Measurements from ENCODE around the gene ZNF385B.

The ZNF385B gene

DNA sequence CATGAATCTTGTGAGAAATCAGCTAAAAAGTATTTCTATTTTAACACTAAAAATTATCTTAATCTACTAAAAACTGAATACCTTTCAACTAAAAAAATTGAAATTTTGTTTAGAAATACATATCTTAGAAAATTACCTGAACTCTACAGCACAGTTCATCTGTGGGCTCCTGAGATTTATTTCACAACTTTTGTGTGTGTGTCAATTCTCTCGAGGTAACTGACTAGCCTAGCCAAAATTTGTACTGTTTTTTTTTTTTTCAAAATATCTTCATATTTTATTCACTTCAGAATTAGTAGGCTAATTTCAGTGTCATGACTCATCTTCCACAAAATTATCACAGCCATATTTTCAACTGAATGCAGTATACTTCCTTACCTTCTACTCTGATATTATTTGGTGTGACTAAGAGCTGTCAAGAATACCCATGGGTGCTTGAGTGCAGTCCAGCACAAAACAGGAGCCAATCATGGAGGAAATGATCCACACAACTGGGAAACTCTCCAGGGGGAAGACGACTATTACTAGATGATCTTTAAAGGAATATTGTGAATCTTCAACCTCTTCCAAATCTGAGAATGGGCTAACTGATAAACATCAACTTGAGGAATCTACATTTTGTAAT, 174.6 kb downstream of the ZNF385B start:
- Mint-ChIP-seq H3K36me3 (ENCODE audit: low read depth) (no peaks in the 10 kb centered on the region), H3K9me3 (no peaks in the 10 kb centered on the region), H3K4me3 (no peak overlapping the region), H3K27me3 (no peaks in the 10 kb centered on the region), H3K27ac (no peak overlapping the region), H3K4me1 (ENCODE audit: low read depth) (no peaks in the 10 kb centered on the region)
- intact Hi-C loops (cut with micrococcal nuclease): no loop called here

DNA sequence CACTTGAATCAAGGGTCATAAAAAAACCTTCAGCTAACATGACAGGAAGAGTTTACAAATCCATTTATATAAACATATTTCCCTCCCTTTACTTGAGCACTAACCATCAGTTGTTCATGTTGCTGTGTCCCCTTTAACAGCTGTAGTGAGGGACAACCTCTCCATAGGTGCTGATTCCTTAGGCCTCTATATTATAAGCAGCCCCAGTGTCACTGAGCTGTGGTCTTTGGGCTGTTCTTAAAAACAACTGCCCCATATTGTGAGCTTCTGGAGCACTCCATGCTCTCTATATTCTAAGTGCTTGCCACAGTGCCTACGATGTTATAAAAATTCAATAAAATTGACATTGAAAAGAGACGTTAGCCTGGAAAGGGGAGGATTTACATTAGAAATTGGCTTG, 175.3 kb downstream of the ZNF385B start:
- H3K4me1 Mint-ChIP-seq (ENCODE audit: low read depth): no peaks in the 10 kb centered on the region
- intact Hi-C loops (cut with micrococcal nuclease): no loop called here
- H3K9me3 Mint-ChIP-seq: no peaks in the 10 kb centered on the region
- H3K27ac Mint-ChIP-seq: no peak overlapping the region
- H3K36me3 Mint-ChIP-seq (ENCODE audit: low read depth): no peaks in the 10 kb centered on the region
- no peaks in the 10 kb centered on the region for H3K27me3 Mint-ChIP-seq
- no peak overlapping the region for H3K4me3 Mint-ChIP-seq

DNA sequence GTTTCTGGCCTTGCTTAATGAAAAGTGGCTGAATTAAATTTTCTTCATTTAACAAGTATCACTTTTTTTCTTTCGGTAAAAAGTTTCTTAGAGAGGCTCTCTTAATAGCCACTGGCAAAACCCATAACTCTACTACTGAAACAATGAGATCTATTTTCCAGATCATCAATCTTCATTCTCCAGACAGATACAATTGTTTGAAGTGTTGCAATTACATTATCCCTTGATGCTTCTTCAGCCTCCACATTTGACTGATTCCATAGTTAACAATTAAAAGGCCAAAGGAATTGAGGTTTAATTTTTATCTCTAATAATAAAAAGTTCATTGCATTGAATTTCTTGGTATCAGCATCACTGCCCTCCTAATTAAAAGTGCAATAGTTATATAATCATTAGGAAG, 176.3 kb downstream of the ZNF385B start:
- H3K4me1 Mint-ChIP-seq (ENCODE audit: low read depth): no peaks in the 10 kb centered on the region
- H3K27ac Mint-ChIP-seq: no peak overlapping the region
- H3K9me3 Mint-ChIP-seq: no peaks in the 10 kb centered on the region
- intact Hi-C loops (cut with micrococcal nuclease): no loop called here
- H3K27me3 Mint-ChIP-seq: no peaks in the 10 kb centered on the region
- no peaks in the 10 kb centered on the region for H3K36me3 Mint-ChIP-seq (ENCODE audit: low read depth)
- H3K4me3 Mint-ChIP-seq: no peak overlapping the region

DNA sequence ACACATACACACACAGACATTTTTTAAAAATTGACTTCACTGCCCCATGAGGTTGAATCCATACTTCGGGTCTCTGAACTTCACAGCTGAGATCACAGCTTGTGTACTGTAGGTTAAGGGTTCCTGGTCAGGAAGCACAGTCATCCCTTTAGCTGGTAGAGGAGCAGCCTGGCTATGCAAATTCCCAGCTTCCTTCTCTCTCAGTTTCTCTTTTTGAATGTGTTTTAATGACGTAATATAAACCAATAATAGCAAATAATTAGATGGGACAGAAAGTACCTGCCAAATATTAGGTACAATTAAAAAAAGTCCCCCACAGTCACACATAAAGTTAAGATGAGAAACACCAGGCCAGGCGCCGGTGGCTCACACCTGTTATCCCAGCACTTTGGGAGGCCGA, 178.7 kb downstream of the ZNF385B start:
- Mint-ChIP-seq H3K4me1 (ENCODE audit: low read depth) (no peaks in the 10 kb centered on the region), H3K4me3 (no peak overlapping the region), H3K36me3 (ENCODE audit: low read depth) (no peaks in the 10 kb centered on the region), H3K27ac (no peak overlapping the region), H3K27me3 (no peaks in the 10 kb centered on the region), H3K9me3 (no peaks in the 10 kb centered on the region)
- intact Hi-C loops (cut with micrococcal nuclease): no loop called here

DNA sequence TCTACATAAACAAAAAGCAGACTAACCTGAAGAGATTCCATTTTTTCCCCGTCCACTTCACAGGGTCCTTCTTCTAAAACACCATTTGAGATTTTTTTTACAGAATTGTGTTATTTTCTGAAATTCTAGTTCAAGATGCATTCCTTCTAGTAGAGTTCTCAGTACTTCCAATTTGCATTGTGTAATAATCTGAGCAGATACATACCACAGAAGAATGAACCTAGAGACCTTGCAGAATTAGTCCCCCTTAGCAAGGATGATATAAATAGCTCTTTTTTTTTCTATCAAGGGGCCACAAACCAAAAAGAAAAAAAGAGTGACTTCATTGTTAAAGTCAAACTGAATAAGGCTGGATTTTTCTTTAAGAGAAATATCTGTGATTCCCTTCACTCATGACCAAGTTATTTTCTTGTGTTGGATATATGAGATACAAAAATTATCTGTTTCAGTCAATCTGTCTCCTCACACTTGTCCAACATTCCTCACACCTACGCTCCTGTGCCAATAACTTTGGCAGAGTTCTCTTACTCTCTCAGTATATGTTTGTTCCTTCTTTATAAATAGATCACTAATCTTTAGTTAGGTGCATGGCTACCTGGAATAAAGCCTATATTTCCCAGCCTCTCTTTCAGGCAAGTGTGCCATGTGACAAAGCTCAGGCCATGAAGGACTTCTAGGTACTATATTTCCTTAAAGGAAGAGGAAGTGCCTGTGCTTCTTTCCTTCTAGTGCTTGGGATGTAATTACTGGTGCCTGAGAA, 183.5 kb downstream of the ZNF385B start:
- Mint-ChIP-seq H3K36me3 (ENCODE audit: low read depth) (no peaks in the 10 kb centered on the region), H3K27ac (no peak overlapping the region), H3K4me3 (no peak overlapping the region), H3K9me3 (no peaks in the 10 kb centered on the region), H3K27me3 (no peaks in the 10 kb centered on the region), H3K4me1 (ENCODE audit: low read depth) (no peaks in the 10 kb centered on the region)
- intact Hi-C loops (cut with micrococcal nuclease): no loop called here

DNA sequence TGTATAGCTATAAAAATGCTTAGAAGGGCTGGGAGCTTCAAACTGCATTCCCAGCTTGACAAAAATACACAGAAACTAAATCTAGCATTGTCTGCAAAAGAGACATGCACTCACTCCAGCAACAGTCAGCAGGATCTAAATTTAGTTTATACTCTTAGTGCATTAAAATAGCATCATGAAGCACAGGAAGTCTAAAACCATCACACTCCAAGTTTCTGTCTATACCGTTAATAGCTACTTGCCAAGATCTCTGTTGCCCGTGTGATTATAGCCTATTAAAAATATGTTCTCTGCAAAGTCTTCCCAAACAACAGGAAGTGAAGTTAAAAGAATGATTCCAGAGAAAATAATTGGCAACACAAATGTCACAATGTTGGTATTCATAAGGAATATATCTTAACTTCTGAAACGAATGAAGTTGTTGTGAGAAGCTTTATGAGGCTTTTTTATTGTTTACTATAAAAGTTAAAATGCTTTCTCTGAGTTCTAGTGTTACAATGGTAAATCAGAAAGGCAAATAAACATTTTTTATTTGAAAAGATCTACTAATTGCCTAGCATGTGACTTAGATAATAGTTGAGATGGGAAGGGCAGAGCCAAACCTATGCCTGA, 184.2 kb downstream of the ZNF385B start:
- intact Hi-C loops (cut with micrococcal nuclease): no loop called here
- Mint-ChIP-seq H3K4me3 (no peak overlapping the region), H3K36me3 (ENCODE audit: low read depth) (no peaks in the 10 kb centered on the region), H3K9me3 (no peaks in the 10 kb centered on the region), H3K27me3 (no peaks in the 10 kb centered on the region), H3K4me1 (ENCODE audit: low read depth) (no peaks in the 10 kb centered on the region), H3K27ac (no peak overlapping the region)

DNA sequence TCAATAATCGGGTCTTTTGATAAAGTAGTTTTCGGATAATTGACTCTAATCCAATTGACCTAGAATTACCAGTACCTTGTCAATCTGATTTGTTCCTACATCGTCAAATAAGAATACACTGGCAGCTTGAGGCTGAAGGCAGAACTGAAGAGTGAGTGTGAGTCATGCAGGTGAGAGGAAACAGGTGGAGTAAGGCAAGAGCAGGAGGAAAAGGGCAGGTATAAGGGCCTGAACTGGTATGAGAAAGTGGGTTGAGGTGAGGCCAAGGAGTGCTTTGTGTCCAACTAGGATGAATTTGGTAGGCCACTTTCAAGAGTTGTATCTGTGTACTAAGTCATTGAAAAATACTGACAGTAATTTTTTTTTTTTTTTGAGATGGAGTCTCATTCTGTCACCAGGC, 186.0 kb downstream of the ZNF385B start:
- H3K27me3 Mint-ChIP-seq: no peaks in the 10 kb centered on the region
- H3K36me3 Mint-ChIP-seq (ENCODE audit: low read depth): no peaks in the 10 kb centered on the region
- H3K4me1 Mint-ChIP-seq (ENCODE audit: low read depth): no peaks in the 10 kb centered on the region
- H3K27ac Mint-ChIP-seq: no peak overlapping the region
- intact Hi-C loops (cut with micrococcal nuclease): no loop called here
- H3K9me3 Mint-ChIP-seq: no peaks in the 10 kb centered on the region
- H3K4me3 Mint-ChIP-seq: no peak overlapping the region

DNA sequence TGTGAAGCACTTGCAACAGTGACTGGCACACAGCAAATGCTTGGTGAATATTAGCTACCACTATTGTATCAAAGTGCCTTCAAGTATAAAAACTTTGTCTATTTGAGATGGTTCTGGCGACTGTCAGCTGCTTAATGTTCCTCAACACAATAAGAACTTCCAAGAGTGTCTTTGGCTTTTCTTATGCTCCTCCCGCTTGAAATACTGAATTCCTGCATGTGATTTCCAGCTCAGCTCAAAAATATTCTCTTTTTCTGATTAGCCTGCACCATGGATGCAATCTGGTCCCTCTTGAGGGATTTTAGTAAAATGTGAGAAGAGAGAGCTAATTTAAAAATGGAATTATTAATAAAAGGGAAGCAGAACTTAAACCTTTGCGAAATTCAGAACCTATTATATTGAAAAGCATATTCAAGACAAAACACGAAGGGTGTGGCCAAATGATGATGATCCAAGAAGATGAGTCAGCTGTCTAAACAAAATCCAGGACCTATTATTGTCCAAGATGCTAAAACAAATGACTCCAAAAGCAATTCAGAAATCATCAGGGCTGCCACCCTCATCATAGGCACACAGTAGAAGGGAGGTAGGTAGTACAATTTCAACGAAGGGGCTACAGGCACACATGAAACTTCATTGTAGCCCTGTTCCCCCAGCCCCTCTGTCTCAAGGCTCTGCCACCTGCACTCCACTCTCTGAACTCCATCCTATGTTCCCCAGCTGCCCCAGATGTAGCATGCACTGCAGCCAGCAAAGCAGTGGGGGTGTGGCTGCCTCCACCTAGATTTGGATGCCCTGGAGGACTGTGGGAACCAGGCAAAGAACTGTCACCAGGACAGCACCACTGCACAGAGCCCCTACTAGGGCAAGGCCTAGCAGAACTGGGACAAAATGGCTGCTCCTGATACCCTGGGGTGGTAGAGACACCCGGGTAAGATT, 190.1 kb downstream of the ZNF385B start:
- Mint-ChIP-seq H3K4me3 (no peak overlapping the region), H3K4me1 (ENCODE audit: low read depth) (no peaks in the 10 kb centered on the region), H3K27me3 (no peaks in the 10 kb centered on the region), H3K27ac (no peak overlapping the region), H3K36me3 (ENCODE audit: low read depth) (no peaks in the 10 kb centered on the region), H3K9me3 (no peaks in the 10 kb centered on the region)
- intact Hi-C loops (cut with micrococcal nuclease): no loop called here

DNA sequence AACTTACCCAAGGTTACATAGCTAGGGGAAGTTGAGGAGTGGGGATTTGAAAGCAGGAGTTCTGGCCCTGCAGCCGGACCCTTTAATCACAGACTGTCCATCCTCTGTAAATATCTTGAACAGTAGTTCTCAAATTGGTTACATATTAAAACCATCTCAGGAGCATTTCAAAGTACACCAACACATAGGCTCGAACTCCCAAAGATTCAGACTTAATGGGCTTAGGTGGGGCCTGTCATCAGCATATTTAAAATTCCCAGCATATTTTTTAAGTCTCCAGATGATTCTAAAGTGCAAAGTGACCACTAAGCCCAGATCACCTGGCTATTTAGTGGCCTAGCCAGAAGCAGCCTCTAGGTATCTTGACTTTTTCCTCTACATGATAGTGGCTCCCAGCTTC, 192.2 kb downstream of the ZNF385B start:
- intact Hi-C loops (cut with micrococcal nuclease): no loop called here

DNA sequence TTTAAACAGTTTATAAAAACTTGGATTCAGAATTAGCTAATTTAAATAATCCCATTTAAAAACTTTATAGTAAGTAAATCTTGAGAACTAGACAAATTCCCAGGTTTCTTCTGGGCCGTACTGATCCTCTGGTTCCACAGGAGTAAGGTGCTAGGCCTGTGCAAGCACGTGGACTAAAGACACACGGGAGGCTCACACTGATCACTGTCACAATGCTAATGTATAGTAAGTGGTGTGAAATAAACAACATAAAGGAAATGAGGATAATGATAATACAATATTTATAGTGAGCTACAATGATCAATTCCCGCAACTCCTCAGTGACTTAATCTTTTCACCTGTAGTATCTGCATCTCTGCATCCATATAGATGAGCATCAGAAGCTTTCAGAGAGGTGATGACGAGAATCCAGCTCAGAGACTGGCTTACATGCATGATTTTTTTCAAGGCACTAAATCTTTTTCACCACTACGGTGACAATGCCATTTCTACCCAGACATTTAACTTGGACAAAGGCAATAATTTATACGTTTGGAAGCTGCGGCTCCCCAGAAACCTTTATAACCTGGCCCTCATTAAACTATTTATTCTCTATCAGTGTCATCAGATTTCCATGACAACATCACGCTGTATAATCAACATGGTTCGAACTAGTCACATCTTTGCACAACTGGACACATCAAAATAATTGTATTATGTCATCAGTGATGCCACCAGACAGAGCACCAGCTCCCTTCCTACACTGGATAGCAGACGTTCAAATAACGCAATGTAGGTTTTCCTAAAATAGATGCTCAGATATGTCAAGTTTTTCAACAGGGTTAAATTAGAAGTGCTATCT, 196.2 kb downstream of the ZNF385B start:
- intact Hi-C loops (cut with micrococcal nuclease): no loop called here

More for the DNA sequence above, 192.2 kb downstream of the ZNF385B start:
- Mint-ChIP-seq H3K9me3 (no peaks in the 10 kb centered on the region), H3K27me3 (no peaks in the 10 kb centered on the region), H3K27ac (no peak overlapping the region), H3K4me1 (ENCODE audit: low read depth) (no peaks in the 10 kb centered on the region), H3K4me3 (no peak overlapping the region), H3K36me3 (ENCODE audit: low read depth) (no peaks in the 10 kb centered on the region)

DNA sequence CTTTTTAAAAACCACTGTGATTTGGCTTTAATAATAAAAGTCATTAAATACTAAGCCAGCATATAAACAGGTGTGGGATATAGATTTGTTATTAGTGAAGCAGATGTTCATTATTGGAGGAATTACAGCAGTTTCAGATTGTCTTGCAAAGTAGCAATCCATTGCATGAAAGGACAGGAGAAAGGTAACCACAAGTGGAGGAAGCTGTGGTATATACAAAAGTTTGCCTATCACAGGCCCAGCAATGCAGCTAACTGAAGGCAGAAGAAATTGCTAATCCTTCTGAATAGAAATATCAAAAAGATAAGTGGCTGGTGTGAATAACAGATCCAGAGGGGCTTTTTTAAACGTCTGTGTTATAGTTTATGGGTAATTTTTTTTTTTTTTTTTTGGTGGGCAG, 199.4 kb downstream of the ZNF385B start:
- Mint-ChIP-seq H3K4me1 (ENCODE audit: low read depth) (peaks cover 8% of the 10 kb centered on the region), H3K27ac (no peak overlapping the region), H3K9me3 (no peaks in the 10 kb centered on the region), H3K36me3 (ENCODE audit: low read depth) (no peaks in the 10 kb centered on the region), H3K27me3 (no peaks in the 10 kb centered on the region), H3K4me3 (no peak overlapping the region)
- intact Hi-C loops (cut with micrococcal nuclease): no loop called here

More for the DNA sequence above, 196.2 kb downstream of the ZNF385B start:
- Mint-ChIP-seq H3K4me3 (no peak overlapping the region), H3K27me3 (no peaks in the 10 kb centered on the region), H3K27ac (no peak overlapping the region), H3K9me3 (no peaks in the 10 kb centered on the region), H3K4me1 (ENCODE audit: low read depth) (peaks cover 8% of the 10 kb centered on the region), H3K36me3 (ENCODE audit: low read depth) (no peaks in the 10 kb centered on the region)

DNA sequence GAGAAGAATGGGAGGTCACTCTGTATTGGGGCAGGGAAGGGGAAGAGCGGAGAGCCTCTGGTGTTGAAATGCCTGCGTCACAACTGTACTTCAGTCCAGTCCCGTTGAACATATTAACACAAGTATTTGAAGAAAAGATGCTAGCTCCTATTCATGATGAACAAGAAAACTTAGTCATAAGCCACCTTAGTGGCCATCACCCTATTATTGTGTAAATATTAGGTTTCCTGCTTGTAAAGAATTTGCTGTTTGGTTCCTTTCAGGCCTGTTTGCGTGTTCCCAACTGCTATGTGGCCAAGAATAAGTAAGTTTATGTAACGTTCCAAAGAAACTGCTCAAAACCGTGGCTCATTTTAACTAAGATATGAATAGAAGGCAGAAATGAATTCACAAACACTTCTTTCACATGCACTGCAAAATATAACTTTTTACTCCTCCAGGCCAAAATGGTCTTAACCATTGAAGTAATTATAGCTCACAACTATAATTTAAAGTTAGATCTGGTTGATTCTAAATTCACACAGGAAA, 204.3 kb downstream of the ZNF385B start:
- peaks cover 8% of the 10 kb centered on the region for H3K4me1 Mint-ChIP-seq (ENCODE audit: low read depth)
- H3K4me3 Mint-ChIP-seq: no peak overlapping the region
- intact Hi-C loops (cut with micrococcal nuclease): no loop called here
- H3K27me3 Mint-ChIP-seq: no peaks in the 10 kb centered on the region
- H3K27ac Mint-ChIP-seq: no peak overlapping the region
- no peaks in the 10 kb centered on the region for H3K9me3 Mint-ChIP-seq
- H3K36me3 Mint-ChIP-seq (ENCODE audit: low read depth): no peaks in the 10 kb centered on the region

DNA sequence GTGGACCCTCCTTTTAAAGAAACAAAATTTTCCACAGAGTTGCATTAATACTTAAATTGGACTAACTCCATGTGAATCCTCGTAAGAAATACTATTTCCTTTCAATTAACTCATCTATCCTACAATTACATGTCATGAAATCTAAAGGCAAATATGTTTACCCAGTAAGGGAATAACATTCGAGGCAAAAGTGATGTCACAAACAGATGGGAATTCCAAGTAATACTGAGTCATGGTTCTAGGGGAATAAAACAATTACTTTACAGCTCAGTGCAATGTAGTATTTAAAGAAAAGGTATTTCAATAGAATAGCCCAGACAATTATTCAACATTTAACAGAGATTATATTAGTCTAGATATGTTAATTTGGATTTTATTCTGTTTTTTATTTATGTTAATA, 205.8 kb downstream of the ZNF385B start:
- intact Hi-C loops (cut with micrococcal nuclease): no loop called here
- H3K27ac Mint-ChIP-seq: no peak overlapping the region

More for the DNA sequence above, 205.8 kb downstream of the ZNF385B start:
- no peaks in the 10 kb centered on the region for H3K4me1 Mint-ChIP-seq (ENCODE audit: low read depth)
- no peaks in the 10 kb centered on the region for H3K9me3 Mint-ChIP-seq
- no peak overlapping the region for H3K4me3 Mint-ChIP-seq
- no peaks in the 10 kb centered on the region for H3K27me3 Mint-ChIP-seq
- no peaks in the 10 kb centered on the region for H3K36me3 Mint-ChIP-seq (ENCODE audit: low read depth)
